Neuronal stem cell (in vitro differentiated cells): Measurements from ENCODE around the gene INSC.

Experiments used
- DNase-seq: peaks from one replicate; pipeline ENCODE4 v3.0.0-alpha.2; 2013; ENCODE audit warnings: low spot score
- H2AFZ ChIP-seq: one replicate; pipeline ENCODE4 v1.6.1; 2013; ENCODE audit warnings: mild to moderate bottlenecking, low read length, inconsistent platforms
- H2AK5ac ChIP-seq: 2 replicates; pipeline ENCODE4 v1.6.1; 2013; ENCODE audit warnings: low read depth, mild to moderate bottlenecking, inconsistent platforms, low read length, moderate library complexity, mixed read lengths
- H2BK120ac ChIP-seq: 2 replicates; pipeline ENCODE4 v1.6.1; 2013; ENCODE audit warnings: low read depth, mild to moderate bottlenecking, inconsistent platforms, low read length, moderate library complexity, mixed read lengths
- H2BK12ac ChIP-seq: one replicate; pipeline ENCODE4 v1.6.1; 2013; ENCODE audit warnings: low read length, inconsistent platforms
- H2BK15ac ChIP-seq: 2 replicates; pipeline ENCODE4 v1.6.1; 2013; ENCODE audit warnings: mild to moderate bottlenecking, low read length, inconsistent platforms, mixed read lengths
- H2BK5ac ChIP-seq: one replicate; pipeline ENCODE4 v1.6.1; 2013; ENCODE audit warnings: inconsistent platforms, mild to moderate bottlenecking, low read length, moderate library complexity
- H3K14ac ChIP-seq: one replicate; pipeline ENCODE4 v1.6.1; 2013; ENCODE audit warnings: low read length, inconsistent platforms
- H3K18ac ChIP-seq: 2 replicates; pipeline ENCODE4 v1.6.1; 2013; ENCODE audit warnings: low read length, inconsistent platforms
- H3K23ac ChIP-seq: 2 replicates; pipeline ENCODE4 v1.6.1; 2013; ENCODE audit warnings: low read depth, mild to moderate bottlenecking, mixed read lengths, low read length, inconsistent platforms; ENCODE audit not compliant: poor library complexity
- H3K27ac ChIP-seq: replicated peaks from 3 replicates; pipeline ENCODE4 v1.5.1; 2013; ENCODE audit warnings: low read length, inconsistent platforms
- H3K27me3 ChIP-seq, 3 experiments: 2 replicates each; pipeline ENCODE4 v1.6.1; 2013; ENCODE audit warnings: low read length in 3 of 3, mild to moderate bottlenecking in 2 of 3, inconsistent platforms in 1 of 3, low read depth in 1 of 3, mixed read lengths in 1 of 3, moderate library complexity in 1 of 3; ENCODE audit not compliant: control insufficient read depth in 3 of 3, insufficient read depth in 3 of 3
- H3K36me3 ChIP-seq, 2 donors: replicated peaks in 1 of 2; 2 replicates each; pipeline ENCODE4 v1.6.1; 2013; ENCODE audit warnings: low read length in 2 of 2; ENCODE audit not compliant: control insufficient read depth in 2 of 2, insufficient read depth in 2 of 2
- H3K4ac ChIP-seq: 2 replicates; pipeline ENCODE4 v1.6.1; 2013; ENCODE audit warnings: inconsistent platforms, mild to moderate bottlenecking, low read length, moderate library complexity
- H3K4me1 ChIP-seq, 2 donors: 1 replicate in 1 of 2; 2 replicates in 1 of 2; pipeline ENCODE4 v1.6.1; 2013; ENCODE audit warnings: low read length in 2 of 2, low read depth in 1 of 2; ENCODE audit not compliant: control insufficient read depth in 2 of 2, insufficient read depth in 1 of 2
- H3K4me2 ChIP-seq: one replicate; pipeline ENCODE4 v1.6.1; 2013; ENCODE audit warnings: mild to moderate bottlenecking, low read length, inconsistent platforms; ENCODE audit not compliant: insufficient read depth, poor library complexity, severe bottlenecking
- H3K4me3 ChIP-seq, 2 donors: 2 replicates each; pipeline ENCODE4 v1.5.1; 2013; ENCODE audit warnings: low read length in 2 of 2, mild to moderate bottlenecking in 2 of 2, inconsistent platforms in 1 of 2, moderate library complexity in 1 of 2
- H3K79me1 ChIP-seq: one replicate; pipeline ENCODE4 v1.6.1; 2013; ENCODE audit warnings: low read depth, mild to moderate bottlenecking, inconsistent platforms, low read length, moderate library complexity
- H3K9ac ChIP-seq: one replicate; pipeline ENCODE4 v1.6.1; 2013; ENCODE audit warnings: mild to moderate bottlenecking, low read depth, low read length, inconsistent platforms; ENCODE audit not compliant: poor library complexity
- H3K9me3 ChIP-seq, 2 donors: replicated peaks in 1 of 2; 2 replicates each; pipeline versions ENCODE3 to v1.6.1; 2013; ENCODE audit warnings: low read length in 2 of 2, mild to moderate bottlenecking in 2 of 2, inconsistent platforms in 1 of 2, low read depth in 1 of 2, mixed read lengths in 1 of 2, moderate library complexity in 1 of 2; ENCODE audit not compliant: control insufficient read depth in 2 of 2, insufficient read depth in 1 of 2
- H4K8ac ChIP-seq: one replicate; pipeline ENCODE4 v1.6.1; 2013; ENCODE audit warnings: low read depth, mild to moderate bottlenecking, inconsistent platforms, low read length, moderate library complexity
- H4K91ac ChIP-seq: one replicate; pipeline ENCODE4 v1.6.1; 2013; ENCODE audit warnings: low read length, low read depth, mild to moderate bottlenecking, inconsistent platforms; ENCODE audit not compliant: poor library complexity
- WGBS, 2 donors: extraction: QIAGEN DNeasy Blood & Tissue Kit; methylation state at CpG; one replicate each; pipeline ENCODE4 v1.1.7; 2013; ENCODE audit warnings: missing lambda C conversion rate in 2 of 2, mixed read lengths in 1 of 2; ENCODE audit not compliant: insufficient read length in 2 of 2, insufficient replicate concordance in 1 of 2; ENCODE audit errors: extremely low coverage in 2 of 2; 5-methylcytosine and 5-hydroxymethylcytosine counted together

Gene INSC

GRCh38 chr11:15075162-15075526 lies 39.6 kb upstream of the INSC start:
- peaks cover 0 to 11% (median 0%) of the 10 kb centered on the region in 3 experiments for H3K27me3 ChIP-seq

DNA sequence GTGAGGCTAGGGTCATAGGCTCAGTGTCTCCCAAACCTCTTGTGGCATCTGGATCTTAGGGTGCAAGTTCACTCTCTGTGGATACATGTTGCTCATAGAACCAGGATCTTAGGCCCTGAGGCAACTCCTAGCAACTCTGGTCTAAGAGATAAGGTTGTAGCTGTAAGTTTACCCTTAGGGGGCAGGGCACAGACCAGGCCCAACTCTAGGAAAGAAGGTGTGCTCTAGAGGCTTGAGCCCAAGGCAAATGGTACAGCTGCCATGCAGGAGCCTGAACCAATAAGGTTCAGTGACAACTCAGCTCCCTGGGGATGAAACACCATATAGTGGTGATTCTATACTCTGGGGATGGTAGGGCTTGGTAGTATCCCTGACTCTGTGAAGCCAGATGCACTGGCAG lies 23.5 kb upstream of the INSC start:
- Histone ChIP-seq H3K4me2 (no peak overlapping the region), H3K4ac (no peak overlapping the region), H3K27ac (no peak overlapping the region), H3K18ac (no peak overlapping the region), H4K8ac (no peak overlapping the region), H3K36me3 (no peaks in the 10 kb centered on the region), H3K79me1 (no peaks in the 10 kb centered on the region), H2AK5ac (no peak overlapping the region), H3K27me3 (no peaks in the 10 kb centered on the region), H2AFZ (no peak overlapping the region), H2BK5ac (no peak overlapping the region), H3K23ac (no peak overlapping the region), H3K9ac (no peak overlapping the region), H3K14ac (no peak overlapping the region), H3K4me1 (no peaks in the 10 kb centered on the region), H4K91ac (no peak overlapping the region), H2BK15ac (no peak overlapping the region), H2BK12ac (no peak overlapping the region), H3K4me3 (no peak overlapping the region), H2BK120ac (no peak overlapping the region), H3K9me3 (no peaks in the 10 kb centered on the region)
- no peak for DNase-seq

More at GRCh38 chr11:15075162-15075526, 39.6 kb upstream of the INSC start:
- Histone ChIP-seq H3K4me1 (peaks cover 0 to 2% of the 10 kb centered on the region in 2 donors), H3K4ac (no peak overlapping the region), H3K4me2 (no peak overlapping the region), H3K36me3 (no peaks in the 10 kb centered on the region), H3K23ac (no peak overlapping the region), H2BK120ac (no peak overlapping the region), H2BK12ac (no peak overlapping the region), H3K27ac (no peak overlapping the region), H2BK15ac (no peak overlapping the region), H3K18ac (peak overlapping the region; percentile 58), H2BK5ac (no peak overlapping the region), H2AFZ (peak overlapping the region; percentile 70), H3K79me1 (no peaks in the 10 kb centered on the region), H3K4me3 (no peak overlapping the region), H3K9me3 (peaks cover 0 to 3% of the 10 kb centered on the region in 2 donors), H2AK5ac (no peak overlapping the region), H4K91ac (no peak overlapping the region), H3K9ac (no peak overlapping the region), H3K14ac (no peak overlapping the region), H4K8ac (no peak overlapping the region)
- no peak for DNase-seq
- WGBS, 2 donors, result no CpG with 5 or more reads among the region's 4 CpGs

- H3K36me3 ChIP-seq, result no peaks in the 10 kb centered on the region
These were observed 23.1 kb upstream of the INSC start for GRCh38 chr11:15091625-15092024.

GRCh38 chr11:15093432-15093831 lies 21.3 kb upstream of the INSC start:
- Histone ChIP-seq H2BK12ac (no peak overlapping the region), H3K4me3 (no peak overlapping the region), H3K9ac (no peak overlapping the region), H3K18ac (no peak overlapping the region), H4K91ac (no peak overlapping the region), H3K4me1 (no peaks in the 10 kb centered on the region), H3K4me2 (no peak overlapping the region), H3K23ac (no peak overlapping the region), H2BK120ac (no peak overlapping the region), H3K36me3 (no peaks in the 10 kb centered on the region), H2AFZ (no peak overlapping the region), H3K27ac (no peak overlapping the region), H2BK5ac (no peak overlapping the region), H3K9me3 (no peaks in the 10 kb centered on the region), H3K27me3 (no peaks in the 10 kb centered on the region), H3K14ac (no peak overlapping the region), H3K4ac (no peak overlapping the region), H3K79me1 (no peaks in the 10 kb centered on the region), H4K8ac (no peak overlapping the region), H2BK15ac (no peak overlapping the region), H2AK5ac (no peak overlapping the region)
- no peak for DNase-seq
- WGBS, 2 donors, result no CpG with 5 or more reads among the region's 2 CpGs

More at GRCh38 chr11:15091625-15092024, 23.1 kb upstream of the INSC start:
- no CpG with 5 or more reads among the region's 1 CpG for WGBS, 2 donors
- no peak overlapping the region for H2AK5ac ChIP-seq
- H3K9me3 ChIP-seq, result no peaks in the 10 kb centered on the region
- no peak overlapping the region for H3K9ac ChIP-seq
- H3K27me3 ChIP-seq, result no peaks in the 10 kb centered on the region
- no peak overlapping the region for H4K8ac ChIP-seq
- H3K4me1 ChIP-seq, result no peaks in the 10 kb centered on the region
- H3K14ac ChIP-seq, result peak overlapping the region; percentile 9
- H2BK120ac ChIP-seq, result no peak overlapping the region
- H3K4me3 ChIP-seq, result no peak overlapping the region
- H2BK12ac ChIP-seq, result no peak overlapping the region
- H3K79me1 ChIP-seq, result no peaks in the 10 kb centered on the region
- H3K18ac ChIP-seq, result no peak overlapping the region
- no peak overlapping the region for H3K4ac ChIP-seq
- no peak overlapping the region for H3K27ac ChIP-seq
- no peak overlapping the region for H2AFZ ChIP-seq
- no peak overlapping the region for H2BK15ac ChIP-seq
- no peak overlapping the region for H3K23ac ChIP-seq
- no peak for DNase-seq
- no peak overlapping the region for H2BK5ac ChIP-seq
- H3K4me2 ChIP-seq, result no peak overlapping the region
- no peak overlapping the region for H4K91ac ChIP-seq
